GM23338 (cell line): Measurements from ENCODE around the gene UTS2. TPM values are rescaled to one million over a fixed set of nuclear protein-coding genes. Genes with fewer than 3 reads are reported as not detected.

ENCODE experiments used
- ATAC-seq: fragments of 200-7000 bp; cut with Tn5 transposase; 3 replicates; pipeline ENCODE4 v1.9.1; 2020
- DNase-seq: peaks from one replicate; pipeline ENCODE4 v3.0.0-alpha.2; 2015; ENCODE audit warnings: low spot score
- H2AFZ ChIP-seq: fragments of 200-600 bp; sonication (generic); 2 replicates; pipeline ENCODE4 v1.8.0; 2016; ENCODE audit warnings: antibody characterized with exemption, mild to moderate bottlenecking, moderate library complexity
- H3F3A ChIP-seq: fragments of 200-600 bp; sonication (generic); replicated peaks from 2 replicates; pipeline ENCODE4 v1.8.0; 2017; ENCODE audit warnings: antibody characterized with exemption, mixed run types, low read depth
- H3K27ac ChIP-seq: fragments of 200-600 bp; sonication (generic); 2 replicates; pipeline ENCODE4 v1.6.1; 2016; ENCODE audit warnings: low read depth
- H3K27me3 ChIP-seq: fragments of 200-600 bp; sonication (generic); 2 replicates; pipeline ENCODE4 v1.8.0; 2016; ENCODE audit warnings: mild to moderate bottlenecking, mixed run types, moderate library complexity; ENCODE audit not compliant: insufficient read depth
- H3K36me3 ChIP-seq: fragments of 200-600 bp; sonication (generic); 2 replicates; pipeline ENCODE4 v1.8.0; 2016; ENCODE audit warnings: mild to moderate bottlenecking; ENCODE audit not compliant: insufficient read depth
- H3K4me1 ChIP-seq: fragments of 200-600 bp; sonication (generic); 2 replicates; pipeline ENCODE4 v1.8.0; 2016; ENCODE audit warnings: mild to moderate bottlenecking, moderate library complexity; ENCODE audit not compliant: insufficient read depth
- H3K4me2 ChIP-seq: fragments of 200-600 bp; sonication (generic); 2 replicates; pipeline ENCODE4 v1.7.1; 2017; ENCODE audit warnings: mixed run types
- H3K4me3 ChIP-seq: fragments of 200-600 bp; sonication (generic); 2 replicates; pipeline ENCODE4 v1.6.1; 2016; ENCODE audit warnings: mixed run types
- H3K79me2 ChIP-seq: fragments of 200-600 bp; sonication (generic); replicated peaks from 2 replicates; pipeline ENCODE4 v1.8.0; 2017; ENCODE audit warnings: mild to moderate bottlenecking; ENCODE audit not compliant: insufficient read depth
- H3K9me2 ChIP-seq: fragments of 200-600 bp; sonication (generic); 2 replicates; pipeline ENCODE4 v1.8.0; 2017; ENCODE audit not compliant: insufficient read depth
- H4K20me1 ChIP-seq: fragments of 200-600 bp; sonication (generic); replicated peaks from 2 replicates; pipeline ENCODE4 v1.8.0; 2017; ENCODE audit warnings: mild to moderate bottlenecking; ENCODE audit not compliant: insufficient read depth
- H3K27ac Mint-ChIP-seq: 2 replicates; pipeline ENCODE4 v1.8.0; 2020; ENCODE audit warnings: inconsistent platforms, mild to moderate bottlenecking, moderate library complexity, mixed read lengths
- H3K27me3 Mint-ChIP-seq: 3 replicates; pipeline ENCODE4 v1.8.0; 2022; ENCODE audit warnings: low read depth, mild to moderate bottlenecking, moderate library complexity, mixed read lengths, inconsistent platforms; ENCODE audit not compliant: insufficient read depth, poor library complexity
- H3K36me3 Mint-ChIP-seq: 3 replicates; pipeline ENCODE4 v1.8.0; 2021; ENCODE audit warnings: low read depth, mild to moderate bottlenecking, inconsistent platforms, moderate library complexity, mixed read lengths
- H3K4me1 Mint-ChIP-seq: 3 replicates; pipeline ENCODE4 v1.8.0; 2020; ENCODE audit warnings: mild to moderate bottlenecking, inconsistent platforms, mixed read lengths
- H3K4me3 Mint-ChIP-seq: 3 replicates; pipeline ENCODE4 v1.8.0; 2021; ENCODE audit warnings: moderate library complexity, mild to moderate bottlenecking, inconsistent platforms, mixed read lengths
- H3K9me3 Mint-ChIP-seq: 3 replicates; pipeline ENCODE4 v1.8.0; 2020; ENCODE audit warnings: moderate library complexity, mild to moderate bottlenecking, inconsistent platforms, mixed read lengths
- CREB1 ChIP-seq: fragments of 250-450 bp; sonication (Bioruptor Pico); IDR thresholded peaks from 2 replicates; pipeline ENCODE4 v1.5.0; 2020; ENCODE audit warnings: low read depth, mild to moderate bottlenecking, moderate library complexity
- ETS1 ChIP-seq: IDR thresholded peaks from 2 replicates; pipeline ENCODE4 v1.6.1; 2016; ENCODE audit warnings: antibody characterized with exemption
- EZH2phosphoT487 ChIP-seq: fragments of 200-600 bp; sonication (generic); IDR thresholded peaks from one replicate; pipeline ENCODE4 v1.8.1; 2018; ENCODE audit warnings: antibody characterized with exemption; ENCODE audit not compliant: unreplicated experiment
- JUNB ChIP-seq: IDR thresholded peaks from one replicate; pipeline ENCODE4 v1.6.1; 2016; ENCODE audit warnings: antibody characterized with exemption; ENCODE audit not compliant: unreplicated experiment
- NANOG ChIP-seq: IDR thresholded peaks from 2 replicates; pipeline ENCODE4 v1.6.1; 2016; ENCODE audit warnings: antibody characterized with exemption, borderline replicate concordance
- STAT1 ChIP-seq: IDR thresholded peaks from one replicate; pipeline ENCODE4 v1.6.1; 2016; ENCODE audit warnings: antibody characterized with exemption; ENCODE audit not compliant: unreplicated experiment
- ZNF114 ChIP-seq: fragments of 250-450 bp; sonication (Bioruptor Pico); IDR thresholded peaks from 2 replicates; pipeline ENCODE4 v1.5.0; 2020; ENCODE audit warnings: mild to moderate bottlenecking, moderate library complexity
- ZNF331 ChIP-seq: fragments of 250-450 bp; sonication (Bioruptor Pico); IDR thresholded peaks from 2 replicates; pipeline ENCODE4 v1.5.0; 2020; ENCODE audit warnings: low read depth, mild to moderate bottlenecking, moderate library complexity
- polyA plus RNA-seq: library from polyadenylated mRNA; unstranded; fragments of >200 nt; fragmentation: Nextera tagmentation; extraction: Ambion mirVana; gene quantifications from 2 replicates; pipeline ENCODE4 v1.2.1, GENCODE V29; 2016
- total RNA-seq: library from RNA; depleted of rRNA; stranded (reverse); fragments of >200 nt; shearing (Covaris generic); gene quantifications from 2 replicates; pipeline ENCODE4 v1.2.3, GENCODE V29; 2014
- TF ChIP-seq, protein P1 (sequence below): fragments of 250-450 bp; sonication (Bioruptor Pico); IDR thresholded peaks from 2 replicates; pipeline ENCODE4 v1.5.0; 2020; ENCODE audit warnings: mild to moderate bottlenecking, moderate library complexity

Gene UTS2
- total and polyA plus RNA-seq, 2 experiments from 2014 or later: not detected

- H3K4me1 Mint-ChIP-seq: peaks cover 2% of the 10 kb centered on the region; the same call in 1 of the 3 replicates
- H3K4me1 ChIP-seq: 0 out of 2 replicates have a peak, but pooled peaks cover 3% of the 10 kb centered on the region
- no peaks in the 10 kb centered on the region for H3K9me3 Mint-ChIP-seq
- no peak overlapping the region for H3K4me3 Mint-ChIP-seq
- TF ChIP-seq NANOG (no peak), EZH2phosphoT487 (no peak), JUNB (no peak), ZNF331 (CRISPR knock-in tag) (no peak), ZNF114 (CRISPR knock-in tag) (no peak), ETS1 (no peak), CREB1 (CRISPR knock-in tag) (no peak), STAT1 (no peak)
- TF ChIP-seq, protein P1, sequence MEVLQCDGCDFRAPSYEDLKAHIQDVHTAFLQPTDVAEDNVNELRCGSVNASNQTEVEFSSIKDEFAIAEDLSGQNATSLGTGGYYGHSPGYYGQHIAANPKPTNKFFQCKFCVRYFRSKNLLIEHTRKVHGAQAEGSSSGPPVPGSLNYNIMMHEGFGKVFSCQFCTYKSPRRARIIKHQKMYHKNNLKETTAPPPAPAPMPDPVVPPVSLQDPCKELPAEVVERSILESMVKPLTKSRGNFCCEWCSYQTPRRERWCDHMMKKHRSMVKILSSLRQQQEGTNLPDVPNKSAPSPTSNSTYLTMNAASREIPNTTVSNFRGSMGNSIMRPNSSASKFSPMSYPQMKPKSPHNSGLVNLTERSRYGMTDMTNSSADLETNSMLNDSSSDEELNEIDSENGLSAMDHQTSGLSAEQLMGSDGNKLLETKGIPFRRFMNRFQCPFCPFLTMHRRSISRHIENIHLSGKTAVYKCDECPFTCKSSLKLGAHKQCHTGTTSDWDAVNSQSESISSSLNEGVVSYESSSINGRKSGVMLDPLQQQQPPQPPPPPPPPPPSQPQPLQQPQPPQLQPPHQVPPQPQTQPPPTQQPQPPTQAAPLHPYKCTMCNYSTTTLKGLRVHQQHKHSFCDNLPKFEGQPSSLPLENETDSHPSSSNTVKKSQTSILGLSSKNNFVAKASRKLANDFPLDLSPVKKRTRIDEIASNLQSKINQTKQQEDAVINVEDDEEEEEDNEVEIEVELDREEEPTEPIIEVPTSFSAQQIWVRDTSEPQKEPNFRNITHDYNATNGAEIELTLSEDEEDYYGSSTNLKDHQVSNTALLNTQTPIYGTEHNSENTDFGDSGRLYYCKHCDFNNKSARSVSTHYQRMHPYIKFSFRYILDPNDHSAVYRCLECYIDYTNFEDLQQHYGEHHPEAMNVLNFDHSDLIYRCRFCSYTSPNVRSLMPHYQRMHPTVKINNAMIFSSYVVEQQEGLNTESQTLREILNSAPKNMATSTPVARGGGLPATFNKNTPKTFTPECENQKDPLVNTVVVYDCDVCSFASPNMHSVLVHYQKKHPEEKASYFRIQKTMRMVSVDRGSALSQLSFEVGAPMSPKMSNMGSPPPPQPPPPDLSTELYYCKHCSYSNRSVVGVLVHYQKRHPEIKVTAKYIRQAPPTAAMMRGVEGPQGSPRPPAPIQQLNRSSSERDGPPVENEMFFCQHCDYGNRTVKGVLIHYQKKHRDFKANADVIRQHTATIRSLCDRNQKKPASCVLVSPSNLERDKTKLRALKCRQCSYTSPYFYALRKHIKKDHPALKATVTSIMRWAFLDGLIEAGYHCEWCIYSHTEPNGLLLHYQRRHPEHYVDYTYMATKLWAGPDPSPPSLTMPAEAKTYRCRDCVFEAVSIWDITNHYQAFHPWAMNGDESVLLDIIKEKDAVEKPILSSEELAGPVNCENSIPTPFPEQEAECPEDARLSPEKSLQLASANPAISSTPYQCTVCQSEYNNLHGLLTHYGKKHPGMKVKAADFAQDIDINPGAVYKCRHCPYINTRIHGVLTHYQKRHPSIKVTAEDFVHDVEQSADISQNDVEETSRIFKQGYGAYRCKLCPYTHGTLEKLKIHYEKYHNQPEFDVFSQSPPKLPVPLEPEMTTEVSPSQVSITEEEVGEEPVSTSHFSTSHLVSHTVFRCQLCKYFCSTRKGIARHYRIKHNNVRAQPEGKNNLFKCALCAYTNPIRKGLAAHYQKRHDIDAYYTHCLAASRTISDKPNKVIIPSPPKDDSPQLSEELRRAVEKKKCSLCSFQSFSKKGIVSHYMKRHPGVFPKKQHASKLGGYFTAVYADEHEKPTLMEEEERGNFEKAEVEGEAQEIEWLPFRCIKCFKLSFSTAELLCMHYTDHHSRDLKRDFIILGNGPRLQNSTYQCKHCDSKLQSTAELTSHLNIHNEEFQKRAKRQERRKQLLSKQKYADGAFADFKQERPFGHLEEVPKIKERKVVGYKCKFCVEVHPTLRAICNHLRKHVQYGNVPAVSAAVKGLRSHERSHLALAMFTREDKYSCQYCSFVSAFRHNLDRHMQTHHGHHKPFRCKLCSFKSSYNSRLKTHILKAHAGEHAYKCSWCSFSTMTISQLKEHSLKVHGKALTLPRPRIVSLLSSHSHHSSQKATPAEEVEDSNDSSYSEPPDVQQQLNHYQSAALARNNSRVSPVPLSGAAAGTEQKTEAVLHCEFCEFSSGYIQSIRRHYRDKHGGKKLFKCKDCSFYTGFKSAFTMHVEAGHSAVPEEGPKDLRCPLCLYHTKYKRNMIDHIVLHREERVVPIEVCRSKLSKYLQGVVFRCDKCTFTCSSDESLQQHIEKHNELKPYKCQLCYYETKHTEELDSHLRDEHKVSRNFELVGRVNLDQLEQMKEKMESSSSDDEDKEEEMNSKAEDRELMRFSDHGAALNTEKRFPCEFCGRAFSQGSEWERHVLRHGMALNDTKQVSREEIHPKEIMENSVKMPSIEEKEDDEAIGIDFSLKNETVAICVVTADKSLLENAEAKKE: no peak
- no peak overlapping the region for H3K27ac ChIP-seq
- H3K36me3 Mint-ChIP-seq: no peaks in the 10 kb centered on the region; the same call in 2 of the 3 replicates
- H3K36me3 ChIP-seq: no peaks in the 10 kb centered on the region
- H4K20me1 ChIP-seq: no peaks in the 10 kb centered on the region
- DNase-seq (no peak), ATAC-seq (no peak)
- H3K4me3 ChIP-seq: no peak overlapping the region
- H3K4me2 ChIP-seq: no peak overlapping the region
- H3K27ac Mint-ChIP-seq: no peak overlapping the region; the same call in 1 of the 2 replicates
- no peaks in the 10 kb centered on the region for H3K9me2 ChIP-seq
- 0 out of 2 replicates have a peak overlapping the region, but pooled peaks have one; percentile 52 for H2AFZ ChIP-seq
- no peaks in the 10 kb centered on the region for H3K79me2 ChIP-seq
- H3K27me3 Mint-ChIP-seq: peaks cover 7% of the 10 kb centered on the region
- H3F3A ChIP-seq: no peaks in the 10 kb centered on the region
- no peaks in the 10 kb centered on the region for H3K27me3 ChIP-seq
Observed at GRCh38 chr1:7893529-7894180, 40.8 kb upstream of the UTS2 start.
